Left renal cortex interstitium (tissue), 4 donors: ENCODE data around the gene SNRPA. TPM values are rescaled to one million over a fixed set of nuclear protein-coding genes. Genes with fewer than 3 reads are reported as not detected.
"Not testable (repeated sequence)": the region's sequence is repeated elsewhere in the genome, so short reads cannot be mapped to it uniquely, and the experiment has no call there.

Experiments used
- DNase-seq, 4 donors: peaks; one replicate each; pipeline ENCODE4 v3.0.0-alpha.2; 2013; ENCODE audit warnings: low read depth in 4 of 4, low spot score in 2 of 4, missing footprints in 1 of 4
- polyA plus RNA-seq, 4 donors: library from polyadenylated mRNA; unstranded; fragments of 120-200 nt; gene quantifications; one replicate each; pipeline ENCODE4 v1.2.1, GENCODE V29; 2013; ENCODE audit not compliant: insufficient read length in 4 of 4

The SNRPA gene
- polyA plus RNA-seq, 4 donors: 107 to 135 (median 124) TPM

DNA sequence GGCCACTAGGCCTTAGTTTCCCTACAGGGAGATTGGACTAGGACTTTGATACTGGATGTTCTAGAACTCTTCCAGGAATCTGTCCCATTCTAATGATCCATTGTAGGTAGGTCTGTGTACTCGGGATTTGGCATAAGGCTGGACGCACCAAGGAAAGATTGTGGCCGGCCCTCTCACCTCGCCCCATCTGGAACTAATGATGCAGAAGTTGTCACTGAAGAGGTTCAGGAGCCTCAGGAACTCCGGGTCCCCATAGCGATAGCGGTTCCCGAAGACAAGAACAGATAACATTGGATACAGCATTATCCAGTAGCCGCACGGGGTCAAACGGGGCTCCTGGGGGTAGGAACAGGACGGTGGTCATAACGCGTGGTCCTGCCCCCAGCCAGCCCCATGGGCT, 59.2 kb downstream of the SNRPA start:
- DNase-seq: no peak

DNA sequence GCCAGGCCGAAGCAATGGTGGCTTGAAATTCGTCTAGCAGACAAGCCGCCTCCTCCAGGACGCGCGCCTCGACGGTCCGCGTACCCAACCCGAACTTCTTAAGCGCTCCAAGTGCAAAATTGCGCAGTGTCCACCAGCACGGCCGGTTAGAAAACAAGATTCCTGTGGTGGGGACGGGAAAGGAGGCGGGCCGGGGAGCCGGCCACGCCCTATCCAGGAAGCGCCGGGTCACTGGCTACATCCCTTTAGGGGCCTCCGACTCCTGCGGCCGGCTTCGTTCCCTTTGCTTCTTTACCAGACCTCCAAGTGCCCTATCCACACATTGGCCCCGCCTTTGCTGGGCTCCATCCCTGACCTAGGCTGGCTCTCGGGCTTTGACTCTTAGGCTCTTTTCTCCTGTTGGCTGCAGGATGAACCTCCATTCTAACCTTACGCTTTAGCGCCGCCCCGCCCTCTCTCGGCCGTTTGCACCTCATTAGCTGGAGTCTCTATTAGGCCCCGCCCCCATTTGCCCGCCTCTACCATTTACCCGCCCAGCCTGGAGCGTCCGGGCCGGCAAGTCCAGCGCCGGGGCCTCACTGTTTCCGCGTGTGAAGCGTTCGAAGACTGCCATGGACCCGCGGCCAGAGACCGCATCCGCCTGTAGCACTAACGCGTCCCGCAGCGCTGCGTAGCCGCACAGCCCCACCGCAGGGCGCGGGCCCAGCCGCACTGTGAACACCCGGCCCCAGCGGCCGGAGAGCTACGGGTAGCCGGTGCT, 59.8 kb downstream of the SNRPA start:
- DNase-seq: peak in 2 of 4 donors; percentile 56 to 74

DNA sequence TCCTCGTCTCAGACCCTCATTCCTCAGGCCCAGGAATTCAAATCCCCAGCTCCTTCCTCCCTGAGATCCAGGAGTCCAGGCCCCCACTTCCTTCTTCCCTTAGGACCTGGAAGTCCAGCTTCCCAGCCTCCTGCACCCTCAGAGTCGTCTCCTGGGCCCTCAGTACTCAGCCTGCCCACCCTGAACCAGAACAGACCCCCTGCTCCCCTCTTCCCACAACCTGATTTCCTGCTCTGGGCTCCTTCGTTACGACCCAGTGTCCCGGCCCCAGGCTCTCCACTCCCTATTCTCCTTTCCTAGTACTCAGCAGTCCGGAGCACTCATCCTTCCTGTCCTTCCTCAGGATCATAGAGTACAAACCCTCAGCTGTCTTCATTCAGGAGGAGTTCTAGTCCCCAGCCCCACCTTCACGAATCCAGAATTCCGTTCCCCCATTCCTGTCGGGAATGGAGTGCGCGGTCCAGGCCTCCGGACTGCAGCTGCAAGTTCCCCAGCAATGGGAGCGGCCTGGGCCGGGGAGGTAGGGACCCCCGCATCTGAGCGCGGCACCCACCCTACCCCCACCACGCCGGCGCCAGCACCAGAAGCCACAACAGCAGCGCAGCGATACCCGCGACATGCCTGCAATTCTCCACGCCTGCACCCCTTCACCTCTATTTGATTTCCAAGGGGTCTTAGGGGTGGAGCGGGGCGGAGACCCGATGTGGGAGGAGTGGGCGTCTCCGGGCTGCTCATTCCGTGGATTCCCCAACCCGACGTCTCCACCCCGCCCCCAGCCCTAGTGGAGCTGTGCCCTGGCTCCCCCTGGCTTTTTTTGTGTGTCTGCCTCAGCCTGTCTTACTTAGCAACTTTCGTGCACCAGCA, 60.7 kb downstream of the SNRPA start:
- DNase-seq: no peak

DNA sequence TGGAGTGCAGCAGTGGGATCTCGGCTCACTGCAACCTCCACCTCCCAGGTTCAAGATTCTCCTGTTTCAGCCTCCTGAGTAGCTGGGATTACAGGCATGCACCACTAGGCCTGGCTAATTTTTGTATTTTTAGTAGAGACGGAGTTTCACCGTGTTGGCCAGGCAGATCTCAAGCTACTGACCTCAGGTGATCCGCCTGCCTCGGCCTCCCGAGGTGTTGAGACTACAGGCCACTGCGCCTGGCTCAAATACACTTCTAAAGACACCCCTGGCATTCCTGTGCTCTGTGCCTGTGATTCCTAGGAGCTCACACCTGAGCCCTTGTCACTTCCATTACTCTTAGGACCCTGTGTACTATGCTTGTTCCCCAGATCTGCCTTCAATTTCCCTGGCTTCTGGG, 61.6 kb downstream of the SNRPA start:
- DNase-seq: not testable (repeated sequence)

DNA sequence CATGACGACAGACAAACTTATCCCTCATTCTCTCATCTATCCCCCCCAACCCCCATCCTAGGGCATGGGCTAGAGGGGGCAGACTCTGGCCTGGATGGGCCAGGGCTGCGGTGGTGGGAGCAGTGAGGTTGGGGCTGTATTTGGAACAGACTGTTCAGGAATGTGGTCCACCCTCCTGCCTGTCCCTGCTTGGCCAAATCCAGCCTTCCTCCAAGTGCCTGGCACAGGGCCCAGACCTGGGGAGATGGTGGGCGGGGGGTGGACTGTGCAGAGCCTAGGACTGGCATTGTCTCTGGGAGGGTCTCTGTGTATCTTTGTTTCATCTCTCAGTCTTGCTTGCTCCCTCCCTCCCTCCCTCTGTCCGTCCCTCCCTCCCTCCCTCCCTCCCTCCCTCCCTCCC, 62.2 kb downstream of the SNRPA start:
- DNase-seq: no peak

Other genes starting within 250 kb of the SNRPA start
- gene SHKBP1, start 174.3 kb upstream of the SNRPA start, polyA plus RNA-seq: 10 to 100 TPM; 32.8 to 61.1 (median 43.8) TPM
- gene LTBP4, start 149.8 kb upstream of the SNRPA start, polyA plus RNA-seq: 100 to 1,000 TPM; 174 to 362 (median 282) TPM
- 10 to 100 TPM in 3 of 4 donors, 1 to 10 TPM in 1; 8.9 to 20.7 (median 16.3) TPM for gene NUMBL, start 60.6 kb upstream of the SNRPA start, polyA plus RNA-seq
- 10 to 100 TPM; 31.0 to 54.1 (median 40.9) TPM for gene COQ8B, start 34.3 kb upstream of the SNRPA start, polyA plus RNA-seq
- 10 to 100 TPM; 12.4 to 16.6 (median 14.5) TPM for gene ITPKC, start 34.1 kb upstream of the SNRPA start, polyA plus RNA-seq
- 10 to 100 TPM; 10.3 to 21.1 (median 15.8) TPM for gene ACTMAP, start 726 bp upstream of the SNRPA start, polyA plus RNA-seq
- 1 to 10 TPM in 1 of 4 donors, under 1 TPM in 3; 0.81 to 4.2 (median 0.92) TPM for gene MIA, start 24.3 kb downstream of the SNRPA start, polyA plus RNA-seq
- 10 to 100 TPM; 11.2 to 13.7 (median 12.0) TPM for gene RAB4B, start 27.0 kb downstream of the SNRPA start, polyA plus RNA-seq
- 10 to 100 TPM; 64.8 to 91.8 (median 79.0) TPM for gene EGLN2, start 48.0 kb downstream of the SNRPA start, polyA plus RNA-seq
- gene CYP2A6, start 99.2 kb downstream of the SNRPA start, polyA plus RNA-seq: under 1 TPM in 2 of 4 donors, not detected in 2; 0.10 to 0.35 TPM
- gene CYP2A7, start 131.0 kb downstream of the SNRPA start, polyA plus RNA-seq: under 1 TPM in 3 of 4 donors, not detected in 1; 0.16 to 0.55 (median 0.38) TPM
- gene CYP2B6, start 240.1 kb downstream of the SNRPA start, polyA plus RNA-seq: 1 to 10 TPM; 1.8 to 2.9 (median 2.5) TPM